GM18870 (cell line): ENCODE measurements around the gene SPOCK1.
A peak's percentile ranks its signal among the peaks of the same experiment; 100 is the strongest.
"Not testable (repeated sequence)": the region's sequence is repeated elsewhere in the genome, so short reads cannot be mapped to it uniquely, and the experiment has no call there.

Source experiments
- ATAC-seq: cut with Tn5 transposase; IDR thresholded peaks from one replicate; pipeline ENCODE4 v1.9.1; 2021; ENCODE audit warnings: moderate library complexity; ENCODE audit not compliant: unreplicated experiment

Gene SPOCK1

GRCh38 chr5:137233726-137234125 lies 265.4 kb downstream of the SPOCK1 start:
- no peak for ATAC-seq

DNA sequence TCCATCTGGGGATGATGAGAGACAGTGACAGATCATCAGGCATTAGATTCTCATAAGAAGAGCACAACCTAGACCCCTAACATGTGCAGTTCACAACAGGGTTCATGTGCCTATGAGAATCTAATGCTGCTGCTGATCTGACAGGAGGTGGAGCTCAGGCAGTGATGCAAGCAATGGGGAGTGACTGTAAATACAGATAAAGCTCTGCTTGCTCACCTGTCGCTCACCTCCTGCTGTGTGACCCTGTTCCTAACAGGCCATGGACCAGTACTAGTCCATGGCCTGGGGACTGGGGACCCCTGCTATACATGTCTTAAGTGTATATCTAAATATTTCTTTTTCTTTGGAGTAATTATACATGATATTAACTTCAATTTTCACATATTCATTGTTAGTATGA lies 265.8 kb downstream of the SPOCK1 start:
- ATAC-seq = not testable (repeated sequence)

DNA sequence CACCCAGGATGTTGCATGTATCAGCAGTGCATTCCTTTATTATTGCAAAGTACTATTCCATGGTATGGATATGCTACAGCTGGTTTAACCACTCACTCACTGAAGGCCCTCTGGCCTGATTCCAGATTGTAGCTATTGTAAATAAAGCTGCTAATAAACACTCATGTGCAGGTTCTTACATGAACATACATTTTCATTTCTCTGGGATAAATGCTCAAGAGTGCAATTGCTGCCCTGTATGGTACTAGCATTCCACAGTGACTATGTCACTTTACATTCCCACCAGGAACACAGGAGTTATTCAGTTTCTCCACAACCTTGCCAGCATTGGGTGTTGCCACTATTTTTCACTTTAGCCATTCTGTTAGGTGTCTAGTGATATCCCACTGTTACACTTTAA lies 267.6 kb downstream of the SPOCK1 start:
- ATAC-seq = no peak

GRCh38 chr5:137228816-137229215 lies 270.3 kb downstream of the SPOCK1 start:
- no peak for ATAC-seq

DNA sequence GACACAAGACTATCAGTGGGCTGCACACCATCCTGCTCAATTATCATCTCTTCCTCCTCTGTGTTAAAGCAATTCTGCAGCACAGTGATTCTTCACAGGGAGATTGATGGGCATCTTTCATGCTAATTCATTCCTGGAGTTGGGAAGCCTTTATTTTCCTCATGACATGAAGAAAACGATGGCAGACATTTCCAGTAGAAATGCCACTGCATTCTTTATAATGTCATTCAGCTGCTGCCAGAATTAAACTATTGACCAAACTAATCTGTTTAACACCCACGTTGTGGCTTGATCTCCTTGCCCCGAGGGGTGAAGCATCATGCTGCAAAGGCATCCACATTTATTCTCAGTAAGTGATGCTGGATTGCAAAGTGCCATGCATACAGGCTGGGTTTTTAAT lies 273.0 kb downstream of the SPOCK1 start:
- ATAC-seq = no peak

DNA sequence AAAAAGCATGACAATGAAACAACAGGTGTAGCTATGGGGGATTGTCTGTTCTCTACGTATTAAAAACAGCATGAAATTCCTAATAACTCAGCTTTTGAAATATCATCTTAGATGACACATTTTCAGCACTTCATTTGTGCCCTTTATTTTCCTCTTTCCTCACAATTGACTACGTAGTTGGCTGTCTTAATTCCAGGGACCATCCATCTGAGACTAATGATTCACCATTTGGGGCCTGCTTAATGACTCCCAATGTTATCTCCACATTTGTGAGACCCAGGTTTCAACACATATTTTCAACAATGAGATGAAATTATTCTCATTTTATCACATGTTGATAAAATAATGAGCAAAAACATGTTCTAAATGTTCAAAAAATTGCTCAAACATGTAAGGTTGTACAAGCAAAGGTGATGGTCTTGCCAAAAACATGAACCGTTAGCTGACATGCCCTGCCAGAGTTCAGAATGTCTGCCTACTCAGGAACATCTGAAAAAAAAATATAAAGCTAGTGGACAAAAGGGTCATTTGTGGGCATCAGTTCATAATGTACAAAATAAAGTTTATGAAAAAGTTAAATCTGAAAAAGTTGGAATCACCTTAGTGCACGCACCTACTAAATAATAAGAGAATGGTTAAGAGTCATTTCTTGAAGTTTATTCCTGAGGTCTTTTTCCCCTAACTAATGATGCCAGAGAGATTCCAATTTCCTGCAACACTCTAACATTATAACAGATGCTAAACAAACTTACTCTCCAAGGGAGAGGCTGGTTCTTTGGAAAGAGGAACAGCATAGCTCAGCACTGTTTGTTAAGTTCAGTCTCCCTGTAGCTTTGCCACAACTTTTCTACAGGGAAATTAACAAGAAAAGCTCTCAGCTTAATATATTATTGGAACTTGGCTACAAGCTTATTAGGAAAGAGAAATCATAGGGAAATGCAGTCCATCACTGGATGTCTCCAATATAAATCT lies 275.5 kb downstream of the SPOCK1 start:
- ATAC-seq = no peak

- no peak for ATAC-seq
Measured at GRCh38 chr5:137221943-137222342, 277.2 kb downstream of the SPOCK1 start.

- peak; percentile 86 for ATAC-seq
Measured at GRCh38 chr5:137220523-137220927, 278.6 kb downstream of the SPOCK1 start.

DNA sequence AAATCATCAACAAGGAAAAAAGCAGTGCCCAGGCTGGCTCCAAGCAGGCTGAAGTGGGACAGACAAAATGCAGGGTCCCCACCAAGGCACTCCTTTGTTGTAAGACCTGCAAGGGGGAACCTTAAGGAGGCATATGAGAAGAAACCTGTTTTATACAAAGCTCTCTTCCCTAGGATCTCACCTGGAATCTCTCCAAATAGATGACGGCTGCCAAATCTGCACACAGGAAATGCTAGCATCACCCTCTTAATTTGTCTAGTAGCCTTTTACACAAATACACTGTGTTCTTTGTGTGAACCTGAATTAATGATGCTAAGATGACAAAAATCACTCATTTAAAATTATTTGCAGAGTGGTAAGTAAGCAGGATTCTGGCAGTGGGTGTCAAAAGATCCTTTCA lies 280.2 kb downstream of the SPOCK1 start:
- ATAC-seq = no peak

DNA sequence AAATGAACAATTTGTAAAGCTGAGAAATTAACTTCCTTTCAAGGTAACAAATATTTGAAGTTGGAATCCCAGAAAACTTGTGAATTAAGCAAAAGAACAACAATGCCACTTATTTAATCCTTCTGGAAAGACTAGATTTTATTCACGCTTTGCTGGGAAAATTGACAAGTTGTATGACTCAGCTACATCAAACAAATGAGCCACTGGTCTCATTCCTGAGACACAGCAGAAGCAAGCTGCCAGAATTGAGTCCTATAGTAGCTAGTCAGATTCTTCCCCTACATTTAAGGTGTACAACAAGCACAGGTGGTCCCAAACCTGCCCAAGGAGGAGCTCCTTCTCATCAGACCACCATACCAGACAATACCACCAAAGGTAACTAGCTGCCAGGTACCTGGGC lies 280.7 kb downstream of the SPOCK1 start:
- ATAC-seq = no peak

DNA sequence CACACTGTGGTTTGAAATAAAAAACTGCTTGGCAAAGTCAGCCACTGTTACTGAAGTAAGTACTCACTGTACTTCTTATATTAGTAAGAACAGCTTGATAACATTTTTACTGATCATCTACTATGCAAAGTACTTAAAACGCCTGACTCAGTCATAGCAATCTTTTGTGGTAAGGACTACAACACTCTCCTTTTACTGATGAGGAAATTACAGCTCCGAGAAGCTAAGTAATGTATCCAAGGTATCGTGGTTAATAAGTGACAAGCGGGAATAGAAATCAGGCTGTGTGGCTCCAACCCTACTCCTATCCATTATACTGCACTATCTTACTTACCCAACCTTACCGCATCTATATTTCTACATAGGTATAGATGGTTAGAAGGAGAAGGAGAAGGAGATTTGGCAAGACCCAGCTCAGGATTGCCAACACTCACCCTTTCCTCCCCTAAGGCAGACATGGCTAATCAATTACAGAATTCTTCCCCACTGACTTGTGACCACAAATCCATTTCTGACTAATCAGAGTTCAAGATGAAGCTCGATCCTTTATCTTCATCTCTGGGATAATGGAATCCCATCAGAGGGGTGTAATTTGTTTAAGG lies 281.4 kb downstream of the SPOCK1 start:
- no peak for ATAC-seq

DNA sequence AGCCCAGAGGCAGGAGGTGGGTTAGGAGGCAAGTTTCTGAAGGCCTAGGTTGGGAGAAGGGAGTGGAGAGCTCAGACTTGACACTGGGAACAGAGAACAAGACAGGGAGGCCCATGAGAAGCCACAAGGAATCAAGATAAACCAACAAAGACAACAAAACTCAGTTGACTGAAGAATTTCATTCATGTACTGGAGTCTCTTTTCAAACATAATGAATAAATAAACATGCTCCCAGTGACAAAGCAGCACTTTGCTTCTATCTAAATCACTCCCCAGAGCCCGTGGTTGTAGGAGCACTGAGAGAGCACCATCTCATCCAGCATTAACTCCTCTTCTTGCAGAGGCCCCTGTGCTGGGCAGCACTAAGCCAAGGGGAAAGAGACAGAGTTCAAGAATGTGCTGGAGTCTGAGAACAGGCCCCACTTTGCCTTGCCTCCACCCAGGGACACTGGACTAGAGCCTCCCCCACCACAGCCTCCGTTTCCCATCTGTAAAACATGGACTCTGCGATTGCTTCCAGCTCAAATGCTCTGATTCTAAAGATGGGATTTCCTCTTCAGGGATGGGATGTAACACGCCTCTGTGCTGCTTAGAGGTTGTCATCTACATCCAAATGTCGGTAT lies 282.0 kb downstream of the SPOCK1 start:
- ATAC-seq = no peak

- ATAC-seq = no peak
Measured at GRCh38 chr5:137215780-137216179, 283.3 kb downstream of the SPOCK1 start.

DNA sequence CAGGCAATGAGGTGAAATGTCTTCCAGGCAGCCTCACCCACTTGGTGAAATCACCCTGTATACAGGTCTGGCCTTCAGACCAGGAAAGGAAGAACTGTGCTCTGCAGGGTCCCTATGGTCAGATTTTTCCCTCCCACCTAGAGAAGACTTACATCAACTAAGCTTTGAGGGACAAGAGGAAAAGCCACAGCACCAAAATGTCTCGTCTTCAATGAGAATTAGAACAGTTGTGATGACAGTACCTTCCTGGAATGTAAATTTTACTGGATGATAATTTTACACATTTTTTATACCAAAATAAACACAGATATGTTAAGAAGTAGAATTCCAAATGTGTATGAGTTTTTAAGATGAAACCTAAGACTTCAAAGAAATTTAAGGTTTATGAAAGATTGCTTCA lies 283.9 kb downstream of the SPOCK1 start:
- no peak for ATAC-seq

- ATAC-seq = no peak
Measured at GRCh38 chr5:137214446-137215189, 284.5 kb downstream of the SPOCK1 start.

DNA sequence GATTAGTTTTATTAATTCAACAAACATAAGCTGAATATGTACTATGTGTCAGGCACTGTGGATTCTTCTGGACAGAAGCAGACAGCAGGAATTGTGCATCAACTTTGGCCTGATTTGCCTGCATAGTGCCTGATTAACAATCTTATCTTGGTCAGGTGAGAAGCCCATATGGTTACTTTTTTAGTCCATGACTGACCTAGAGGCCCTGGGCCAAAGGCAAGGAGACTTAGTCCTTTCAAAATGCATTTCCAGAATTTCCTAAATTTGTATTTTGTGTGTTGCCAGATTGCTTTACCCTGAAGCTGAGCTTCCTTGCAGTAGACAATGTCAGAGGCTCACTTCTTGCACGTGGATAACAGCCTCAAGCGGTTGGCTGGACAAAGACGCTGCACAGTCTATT lies 286.7 kb downstream of the SPOCK1 start:
- ATAC-seq = no peak

DNA sequence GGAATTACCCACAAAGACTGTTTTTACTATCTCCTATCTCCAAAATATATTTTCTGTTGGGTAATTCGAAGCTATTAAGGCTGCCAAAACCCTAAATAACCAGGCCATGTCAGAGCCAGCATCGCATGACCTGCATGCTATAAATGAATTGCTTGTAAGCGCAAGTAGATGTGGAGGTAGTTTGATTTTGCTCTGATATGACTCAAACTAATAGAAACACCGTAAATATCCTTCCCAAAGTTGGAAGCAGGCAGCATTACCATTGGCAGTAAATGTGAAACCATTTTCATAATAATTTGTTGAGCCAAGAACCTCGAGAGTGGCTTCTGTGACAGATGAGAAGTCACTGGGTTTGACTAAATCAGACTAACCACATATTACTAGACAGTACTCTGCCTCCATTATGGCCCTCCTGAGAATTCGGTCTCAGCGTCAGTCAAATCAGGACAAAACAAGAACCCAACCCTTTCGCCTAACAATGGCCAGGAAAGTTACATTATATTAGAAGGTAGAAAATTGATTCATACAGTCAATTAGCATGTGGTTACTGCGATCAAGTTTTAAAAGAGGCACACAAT lies 289.8 kb downstream of the SPOCK1 start:
- no peak for ATAC-seq

DNA sequence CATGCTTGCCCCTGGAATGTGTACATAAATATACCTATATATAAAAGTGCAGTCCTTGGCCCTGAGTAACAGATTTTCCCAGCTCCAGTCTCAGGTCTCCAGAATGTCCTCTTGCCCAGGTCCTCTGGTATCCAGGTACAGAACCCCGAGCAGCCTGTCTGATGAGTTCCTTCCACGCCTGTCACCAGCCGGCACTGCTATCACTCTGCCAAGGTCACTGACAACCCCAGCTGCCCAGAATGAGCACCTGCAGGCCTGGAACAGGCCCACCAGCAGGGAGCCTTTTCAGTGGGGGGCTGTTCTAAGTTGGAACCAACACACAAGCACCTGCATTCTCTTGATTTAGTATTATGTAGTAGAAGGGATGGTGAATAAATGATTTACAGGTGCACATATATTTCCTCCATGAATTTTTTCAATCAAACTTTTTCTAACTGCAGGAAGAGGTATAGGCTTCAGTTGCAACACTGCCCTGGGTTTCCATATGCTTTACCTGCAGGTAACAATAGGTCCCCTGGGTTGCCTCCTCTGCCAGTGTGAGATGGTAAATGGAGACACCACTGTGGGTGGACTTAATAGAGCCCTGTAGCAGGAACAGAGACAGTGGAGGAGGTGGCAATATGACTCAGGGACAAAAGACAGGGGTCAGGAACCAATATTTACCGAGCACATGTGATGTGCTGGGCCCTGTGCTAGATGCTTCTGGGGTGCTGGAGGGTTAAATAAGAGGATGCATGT lies 291.9 kb downstream of the SPOCK1 start:
- no peak for ATAC-seq

GRCh38 chr5:137206030-137206715 lies 293.0 kb downstream of the SPOCK1 start:
- no peak for ATAC-seq
